OCI-LY1 (cell line): Measurements from ENCODE around the gene COL15A1.

Experiments used
- H2AFZ ChIP-seq: fragments of 200-600 bp; sonication (generic), shearing (Covaris generic); 2 replicates; pipeline ENCODE4 v1.6.0; 2014; ENCODE audit warnings: antibody characterized with exemption, mild to moderate bottlenecking, low read length
- H3F3A ChIP-seq: fragments of 200-600 bp; sonication (generic), shearing (Covaris generic); 2 replicates; pipeline ENCODE4 v1.6.0; 2014; ENCODE audit warnings: mild to moderate bottlenecking, antibody characterized with exemption, low read length, moderate library complexity; ENCODE audit not compliant: insufficient read depth
- H3K27ac ChIP-seq: fragments of 200-600 bp; sonication (generic); 2 replicates; pipeline ENCODE4 v1.5.1; 2014; ENCODE audit warnings: low read length, mixed run types, mild to moderate bottlenecking, low read depth; ENCODE audit not compliant: poor library complexity, severe bottlenecking
- H3K27me3 ChIP-seq: fragments of 200-600 bp; sonication (generic); 2 replicates; pipeline ENCODE4 v1.6.0; 2014; ENCODE audit warnings: antibody characterized with exemption, mild to moderate bottlenecking, low read length, moderate library complexity; ENCODE audit not compliant: insufficient read depth
- H3K36me3 ChIP-seq: fragments of 200-600 bp; sonication (generic); 2 replicates; pipeline ENCODE4 v1.6.1; 2014; ENCODE audit warnings: mild to moderate bottlenecking, antibody characterized with exemption, low read length, moderate library complexity, mixed read lengths; ENCODE audit not compliant: insufficient read depth
- H3K4me1 ChIP-seq: fragments of 200-600 bp; sonication (generic); 2 replicates; pipeline ENCODE4 v1.5.1; 2014; ENCODE audit warnings: mild to moderate bottlenecking, low read length, moderate library complexity; ENCODE audit not compliant: insufficient read depth, severe bottlenecking
- H3K4me2 ChIP-seq: fragments of 200-600 bp; sonication (generic), shearing (Covaris generic); 2 replicates; pipeline ENCODE4 v1.6.1; 2014; ENCODE audit warnings: low read length
- H3K4me3 ChIP-seq: fragments of 200-600 bp; sonication (generic); 2 replicates; pipeline ENCODE4 v1.5.1; 2014; ENCODE audit warnings: low read length, low read depth, mild to moderate bottlenecking, mixed read lengths; ENCODE audit not compliant: poor library complexity, severe bottlenecking
- H3K79me2 ChIP-seq: fragments of 200-600 bp; shearing (Covaris generic); 2 replicates; pipeline ENCODE4 v1.6.1; 2016; ENCODE audit warnings: mixed run types, low read length, mixed read lengths; ENCODE audit not compliant: insufficient read depth
- H3K9ac ChIP-seq: fragments of 200-600 bp; sonication (generic), shearing (Covaris generic); 2 replicates; pipeline ENCODE4 v1.6.1; 2014; ENCODE audit warnings: mild to moderate bottlenecking, low read length, mixed read lengths
- H3K9me2 ChIP-seq: fragments of 200-600 bp; sonication (generic), shearing (Covaris generic); 2 replicates; pipeline ENCODE4 v1.6.1; 2014; ENCODE audit warnings: low read depth, mild to moderate bottlenecking, low read length, mixed read lengths
- H3K9me3 ChIP-seq: fragments of 200-600 bp; shearing (Covaris generic); 2 replicates; pipeline ENCODE4 v1.6.1; 2014; ENCODE audit warnings: low read length, mixed read lengths
- H4K20me1 ChIP-seq: fragments of 200-600 bp; sonication (generic), shearing (Covaris generic); 2 replicates; pipeline ENCODE4 v1.6.0; 2016; ENCODE audit warnings: mild to moderate bottlenecking, low read length; ENCODE audit not compliant: insufficient read depth
- EZH2 ChIP-seq: fragments of 200-600 bp; sonication (generic), shearing (Covaris generic); IDR thresholded peaks from 2 replicates; pipeline ENCODE4 v1.8.0; 2017; ENCODE audit warnings: borderline replicate concordance, mixed run types, mild to moderate bottlenecking, antibody characterized with exemption, low read length, moderate library complexity, mixed read lengths
- TF ChIP-seq, protein P1 (sequence below): fragments of 200-600 bp; sonication (generic), shearing (Covaris generic); IDR thresholded peaks from 2 replicates; pipeline ENCODE4 v1.5.1; 2017; ENCODE audit warnings: mild to moderate bottlenecking, antibody characterized with exemption, low read length, moderate library complexity, mixed read lengths

COL15A1 gene

DNA sequence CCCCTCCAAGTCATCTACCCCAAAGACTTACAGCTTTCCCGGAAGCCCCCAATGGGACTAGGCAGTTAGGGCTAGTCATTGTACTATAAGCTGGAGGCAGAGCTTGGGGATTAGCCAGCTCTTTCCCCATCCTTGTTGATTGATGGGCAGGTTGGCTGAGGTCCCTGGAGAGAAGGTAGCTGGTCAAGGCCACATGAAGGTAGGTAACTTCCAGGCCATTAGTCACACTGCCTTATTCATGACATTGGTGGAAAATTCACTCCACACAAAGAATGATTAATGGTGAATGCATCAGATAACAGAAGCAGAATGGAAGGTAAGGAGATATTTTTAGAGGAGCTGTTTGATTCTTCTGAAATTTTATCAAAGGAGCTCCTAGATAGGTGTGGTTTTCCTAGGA, 111.7 kb downstream of the COL15A1 start:
- Histone ChIP-seq H4K20me1 (no peaks in the 10 kb centered on the region), H3K27ac (no peak overlapping the region), H3F3A (no peaks in the 10 kb centered on the region), H3K36me3 (no peaks in the 10 kb centered on the region), H3K4me1 (peaks cover 26% of the 10 kb centered on the region), H3K9me3 (no peaks in the 10 kb centered on the region), H3K27me3 (no peaks in the 10 kb centered on the region; the same call in 1 of the 2 replicates), H3K4me2 (no peak overlapping the region), H2AFZ (no peak overlapping the region), H3K4me3 (no peak overlapping the region), H3K9ac (no peak overlapping the region), H3K79me2 (no peaks in the 10 kb centered on the region), H3K9me2 (no peaks in the 10 kb centered on the region)
- no peak for TF ChIP-seq EZH2
- TF ChIP-seq, protein P1, sequence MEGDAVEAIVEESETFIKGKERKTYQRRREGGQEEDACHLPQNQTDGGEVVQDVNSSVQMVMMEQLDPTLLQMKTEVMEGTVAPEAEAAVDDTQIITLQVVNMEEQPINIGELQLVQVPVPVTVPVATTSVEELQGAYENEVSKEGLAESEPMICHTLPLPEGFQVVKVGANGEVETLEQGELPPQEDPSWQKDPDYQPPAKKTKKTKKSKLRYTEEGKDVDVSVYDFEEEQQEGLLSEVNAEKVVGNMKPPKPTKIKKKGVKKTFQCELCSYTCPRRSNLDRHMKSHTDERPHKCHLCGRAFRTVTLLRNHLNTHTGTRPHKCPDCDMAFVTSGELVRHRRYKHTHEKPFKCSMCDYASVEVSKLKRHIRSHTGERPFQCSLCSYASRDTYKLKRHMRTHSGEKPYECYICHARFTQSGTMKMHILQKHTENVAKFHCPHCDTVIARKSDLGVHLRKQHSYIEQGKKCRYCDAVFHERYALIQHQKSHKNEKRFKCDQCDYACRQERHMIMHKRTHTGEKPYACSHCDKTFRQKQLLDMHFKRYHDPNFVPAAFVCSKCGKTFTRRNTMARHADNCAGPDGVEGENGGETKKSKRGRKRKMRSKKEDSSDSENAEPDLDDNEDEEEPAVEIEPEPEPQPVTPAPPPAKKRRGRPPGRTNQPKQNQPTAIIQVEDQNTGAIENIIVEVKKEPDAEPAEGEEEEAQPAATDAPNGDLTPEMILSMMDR: no peak

DNA sequence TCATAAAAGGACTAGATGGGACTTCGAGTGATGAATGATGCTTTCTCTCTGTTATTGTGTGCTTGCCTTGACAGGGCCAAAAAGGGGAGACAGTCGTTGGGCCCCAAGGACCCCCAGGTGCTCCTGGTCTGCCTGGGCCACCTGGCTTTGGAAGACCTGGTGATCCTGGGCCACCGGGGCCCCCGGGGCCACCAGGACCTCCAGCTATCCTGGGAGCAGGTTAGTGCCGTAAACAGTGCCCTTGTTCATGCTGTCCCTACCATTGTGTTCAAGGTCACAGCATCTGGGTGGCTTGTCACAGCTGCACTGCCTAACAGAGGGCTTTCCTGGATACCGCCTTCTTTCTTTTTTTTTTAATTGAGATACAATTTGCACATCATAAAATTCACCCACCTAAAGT, 112.5 kb downstream of the COL15A1 start:
- Histone ChIP-seq H3K27ac (no peak overlapping the region), H3K27me3 (no peaks in the 10 kb centered on the region; the same call in 1 of the 2 replicates), H3K9ac (no peak overlapping the region), H3K36me3 (no peaks in the 10 kb centered on the region), H3K4me3 (no peak overlapping the region), H4K20me1 (no peaks in the 10 kb centered on the region), H3K79me2 (no peaks in the 10 kb centered on the region), H3K9me2 (no peaks in the 10 kb centered on the region), H3F3A (no peaks in the 10 kb centered on the region), H3K4me2 (no peak overlapping the region), H3K9me3 (no peaks in the 10 kb centered on the region), H3K4me1 (peaks cover 26% of the 10 kb centered on the region), H2AFZ (no peak overlapping the region)
- TF ChIP-seq, protein P1: no peak
- TF ChIP-seq EZH2: no peak

GRCh38 chr9:99056886-99057664, 113.4 kb downstream of the COL15A1 start:
- Histone ChIP-seq H3K27me3 (no peaks in the 10 kb centered on the region; the same call in 1 of the 2 replicates), H3F3A (no peaks in the 10 kb centered on the region), H3K9me3 (no peaks in the 10 kb centered on the region), H3K4me3 (no peak overlapping the region), H3K9me2 (no peaks in the 10 kb centered on the region), H3K4me1 (peaks cover 26% of the 10 kb centered on the region), H3K27ac (no peak overlapping the region), H3K79me2 (no peaks in the 10 kb centered on the region), H3K9ac (no peak overlapping the region), H3K36me3 (no peaks in the 10 kb centered on the region), H3K4me2 (no peak overlapping the region), H4K20me1 (no peaks in the 10 kb centered on the region), H2AFZ (no peak overlapping the region)
- TF ChIP-seq, protein P1: no peak
- TF ChIP-seq EZH2: no peak
